Measurements from ENCODE around the gene CMTM4.
A peak's percentile ranks its signal among the peaks of the same experiment; 100 is the strongest.

CMTM4 gene

GRCh38 chr16:66696669-66697630 is at the start of gene CMTM4:
Gene CMTM4 (minus strand): TSS chr16:66696743. CDS start chr16:66696525, 218 bp downstream.
- DNase-seq, result peak; percentile 60

- no peak for DNase-seq
Measured at GRCh38 chr16:66746048-66746447, 49.5 kb upstream of the CMTM4 start.

GRCh38 chr16:66741950-66742808 is 45.6 kb upstream of the CMTM4 start:
- DNase-seq, result no peak

- DNase-seq, result no peak
Measured at GRCh38 chr16:66741169-66741900, 44.8 kb upstream of the CMTM4 start.

GRCh38 chr16:66740533-66740932 is 44.0 kb upstream of the CMTM4 start:
- DNase-seq, result no peak

GRCh38 chr16:66740010-66740409 is 43.5 kb upstream of the CMTM4 start:
- DNase-seq, result peak; percentile 0

- no peak for DNase-seq
Measured at GRCh38 chr16:66735891-66736290, 39.3 kb upstream of the CMTM4 start.

GRCh38 chr16:66731101-66731500 is 34.6 kb upstream of the CMTM4 start:
- no peak for DNase-seq

- no peak for DNase-seq
Measured at GRCh38 chr16:66728804-66729203, 32.3 kb upstream of the CMTM4 start.

GRCh38 chr16:66728117-66728787 is 31.7 kb upstream of the CMTM4 start:
- no peak for DNase-seq

- no peak for DNase-seq
Measured at GRCh38 chr16:66720766-66721165, 24.2 kb upstream of the CMTM4 start.

- DNase-seq, result no peak
Measured at GRCh38 chr16:66719246-66719645, 22.7 kb upstream of the CMTM4 start.

GRCh38 chr16:66717776-66718175 is 21.2 kb upstream of the CMTM4 start:
- DNase-seq, result no peak

GRCh38 chr16:66717112-66717675 is 20.7 kb upstream of the CMTM4 start:
- DNase-seq, result no peak

- DNase-seq, result no peak
Measured at GRCh38 chr16:66714654-66715307, 18.2 kb upstream of the CMTM4 start.

GRCh38 chr16:66714062-66714461 is 17.5 kb upstream of the CMTM4 start:
- DNase-seq, result no peak

- DNase-seq, result no peak
Measured at GRCh38 chr16:66713076-66713475, 16.5 kb upstream of the CMTM4 start.

GRCh38 chr16:66712512-66712911 is 16.0 kb upstream of the CMTM4 start:
- DNase-seq, result no peak

- DNase-seq, result no peak
Measured at GRCh38 chr16:66711581-66711980, 15.0 kb upstream of the CMTM4 start.

- DNase-seq, result no peak
Measured at GRCh38 chr16:66706506-66706880, 9.9 kb upstream of the CMTM4 start.

GRCh38 chr16:66705790-66706505 is 9.4 kb upstream of the CMTM4 start:
- DNase-seq, result no peak

All from GDM1 (cell line).